NCI-H748 treated with DMSO at 0.1 percent for 48 hours (cell line): ENCODE measurements around the gene PTPRR.

Experiments
- DNase-seq: peaks from one replicate; lab custom pipeline; 2025; lab: John Stamatoyannopoulos, UW

PTPRR gene

DNA sequence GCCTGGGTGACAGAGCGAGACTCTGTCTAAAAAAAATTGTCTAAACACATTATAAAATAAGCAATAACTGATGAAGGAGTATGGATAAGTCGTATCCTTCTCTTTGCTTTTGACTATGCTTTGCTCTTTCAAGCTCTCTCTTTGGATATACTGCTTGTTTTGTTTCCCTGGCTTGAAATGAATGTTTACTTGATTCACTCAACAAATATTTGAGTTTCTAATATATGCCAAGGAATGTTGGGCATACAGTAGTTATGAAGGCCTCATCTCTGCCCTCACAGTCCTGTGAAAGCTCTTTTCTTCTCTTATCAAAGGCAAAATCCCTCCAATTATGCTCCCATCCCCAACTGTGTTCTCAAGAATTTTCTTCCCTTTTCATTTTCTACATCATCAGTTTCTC lies 123.5 kb downstream of the PTPRR start:
- DNase-seq, result no peak

- DNase-seq, result no peak
Measured at GRCh38 chr12:70795608-70796007, 124.9 kb downstream of the PTPRR start.

DNA sequence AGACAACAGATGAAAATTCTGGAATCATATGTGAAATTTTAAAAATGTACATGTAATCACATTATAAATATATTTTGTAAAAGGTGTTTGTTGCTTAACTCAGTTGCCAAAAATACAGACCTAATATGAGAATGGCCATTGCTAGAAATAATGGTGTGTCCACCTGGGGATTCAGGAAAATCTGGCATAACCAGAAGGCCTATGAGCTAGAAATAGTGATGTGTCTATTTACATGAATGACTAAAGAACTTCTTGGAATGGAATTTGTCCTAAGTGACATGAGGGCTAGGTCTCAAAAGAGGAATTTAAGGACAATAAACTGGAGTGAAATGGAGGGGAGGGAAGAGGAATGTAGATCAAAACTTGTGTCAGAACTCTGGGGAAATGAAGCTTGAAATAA lies 126.4 kb downstream of the PTPRR start:
- no peak for DNase-seq

- no peak for DNase-seq
Measured at GRCh38 chr12:70788774-70789173, 131.8 kb downstream of the PTPRR start.

DNA sequence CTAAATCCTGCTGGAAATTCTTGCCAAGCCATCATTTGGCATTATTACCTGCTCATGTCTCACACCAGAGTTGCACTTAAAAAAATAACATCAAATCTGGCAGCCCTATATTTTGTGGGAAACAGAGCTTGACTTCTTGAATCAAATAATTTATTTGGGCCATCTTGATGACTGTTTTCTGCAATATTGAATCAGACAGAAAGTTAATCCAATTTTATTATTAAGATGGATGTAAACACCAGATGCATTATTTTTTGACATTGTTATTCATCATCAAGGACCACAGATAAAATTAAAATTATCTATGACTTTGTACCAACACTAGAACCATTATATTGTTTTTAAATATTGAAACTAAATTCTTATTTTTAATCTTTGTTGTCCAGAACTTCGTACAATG lies 132.9 kb downstream of the PTPRR start:
- no peak for DNase-seq

DNA sequence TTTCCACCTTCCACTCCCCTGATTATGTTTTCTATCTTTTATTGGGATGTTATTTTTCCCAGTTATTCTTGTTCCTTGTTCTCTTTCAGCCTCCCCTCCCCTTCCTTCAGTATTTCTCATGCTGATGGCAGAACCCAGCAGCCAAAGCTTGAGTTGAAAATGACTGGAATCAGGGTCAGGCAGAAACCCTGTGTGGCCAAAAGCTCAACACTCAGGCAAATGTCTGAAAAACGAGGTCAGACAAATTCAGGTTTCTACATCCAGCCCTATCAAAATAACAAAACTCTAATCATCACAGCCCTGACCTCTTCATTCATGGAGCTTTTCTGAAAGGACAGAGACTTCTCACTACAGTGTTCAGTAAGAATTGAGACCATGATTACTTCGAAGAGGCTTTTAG lies 134.6 kb downstream of the PTPRR start:
- DNase-seq, result no peak

DNA sequence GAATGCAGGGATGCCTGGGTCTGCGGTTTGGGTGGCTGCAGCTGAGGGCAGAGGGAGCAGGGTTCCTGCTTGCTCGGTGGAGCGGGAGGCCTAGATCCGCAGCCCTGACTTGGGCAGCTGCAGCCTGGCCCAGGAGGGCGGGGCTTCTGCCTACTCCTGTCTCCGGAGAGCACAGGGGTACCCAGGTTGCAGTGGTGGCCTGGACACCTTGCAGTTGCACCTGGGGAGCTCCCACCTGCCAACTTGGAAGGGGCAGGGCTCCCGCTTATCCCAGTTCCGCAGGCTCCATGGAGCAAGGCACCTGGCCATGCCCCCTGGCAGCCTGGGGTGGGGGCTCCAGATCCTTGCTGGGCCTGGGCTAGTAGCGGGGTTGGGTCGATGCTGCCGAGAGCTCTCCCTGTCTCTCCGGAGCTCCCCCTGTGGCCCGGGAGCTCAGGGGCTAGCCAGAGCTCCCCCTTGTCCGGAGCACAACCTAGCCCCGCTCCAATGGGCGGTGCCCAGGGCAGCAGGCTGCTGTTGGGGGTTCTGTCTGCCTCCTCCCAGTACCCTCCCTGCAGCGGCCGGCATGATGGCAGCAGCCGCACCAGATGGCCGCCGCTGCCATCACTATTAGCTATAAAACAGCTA lies 136.4 kb downstream of the PTPRR start:
- no peak for DNase-seq

DNA sequence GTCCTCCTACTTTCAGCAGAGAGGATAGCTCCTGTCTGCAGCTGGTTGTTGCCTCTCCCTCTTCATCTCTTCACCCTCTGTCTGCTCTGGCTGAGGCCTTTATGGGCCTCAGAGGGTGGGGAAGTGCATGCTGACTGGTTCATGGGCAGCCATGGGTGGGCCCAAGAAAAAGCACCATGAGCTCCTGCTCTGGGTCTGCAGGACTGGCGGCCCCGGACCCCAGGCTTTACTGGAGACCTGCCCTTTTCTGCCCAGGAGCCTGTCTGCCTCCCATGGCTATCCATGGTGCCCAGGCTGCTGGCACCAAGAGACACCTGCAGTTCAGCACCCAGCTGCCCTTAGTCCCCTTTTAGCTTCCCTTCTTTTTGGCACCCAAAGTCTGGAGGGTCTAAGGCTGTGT lies 137.1 kb downstream of the PTPRR start:
- no peak for DNase-seq

GRCh38 chr12:70779250-70779649 lies 141.3 kb downstream of the PTPRR start:
- DNase-seq, result no peak

- DNase-seq, result no peak
Measured at GRCh38 chr12:70774055-70774454, 146.5 kb downstream of the PTPRR start.

DNA sequence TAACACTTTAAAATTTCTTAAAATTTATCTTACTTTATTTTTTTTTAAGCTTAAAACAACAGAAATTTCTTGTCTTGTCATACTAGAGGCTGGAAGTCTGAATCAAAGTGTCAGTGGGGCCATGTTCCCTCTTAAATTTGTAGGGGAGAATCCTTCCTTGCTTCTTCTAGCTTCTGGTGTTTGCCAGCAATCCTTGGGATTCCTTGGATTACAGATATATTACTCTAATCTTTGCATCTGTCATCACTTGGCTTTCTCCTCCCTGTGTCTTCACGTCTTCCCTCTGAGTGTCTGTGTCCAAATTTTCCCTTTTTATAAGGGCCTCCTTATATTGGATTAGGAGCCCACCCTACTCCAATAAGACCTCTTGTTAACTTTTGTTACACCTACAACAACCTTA lies 147.7 kb downstream of the PTPRR start:
- no peak for DNase-seq

DNA sequence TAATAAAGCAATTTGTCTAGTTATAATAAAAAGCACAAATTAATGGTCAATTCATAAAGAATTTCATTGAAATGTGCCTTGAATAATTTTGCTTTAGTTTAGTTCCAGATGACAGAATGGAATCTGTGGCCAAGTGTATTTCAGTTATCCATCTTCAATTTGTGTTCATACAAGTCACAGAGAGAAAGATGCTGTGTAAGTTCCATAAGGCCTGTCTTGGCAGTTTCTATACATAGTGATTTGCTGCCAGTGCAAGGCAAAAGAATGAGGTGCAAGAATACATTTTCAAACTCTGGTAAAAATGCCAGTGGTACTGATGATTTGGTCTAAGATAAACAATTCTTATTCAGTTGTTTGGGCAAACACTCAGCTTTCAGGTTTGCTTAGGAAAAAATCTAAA lies 149.0 kb downstream of the PTPRR start:
- no peak for DNase-seq

GRCh38 chr12:70763666-70764065 lies 156.9 kb downstream of the PTPRR start:
- no peak for DNase-seq

DNA sequence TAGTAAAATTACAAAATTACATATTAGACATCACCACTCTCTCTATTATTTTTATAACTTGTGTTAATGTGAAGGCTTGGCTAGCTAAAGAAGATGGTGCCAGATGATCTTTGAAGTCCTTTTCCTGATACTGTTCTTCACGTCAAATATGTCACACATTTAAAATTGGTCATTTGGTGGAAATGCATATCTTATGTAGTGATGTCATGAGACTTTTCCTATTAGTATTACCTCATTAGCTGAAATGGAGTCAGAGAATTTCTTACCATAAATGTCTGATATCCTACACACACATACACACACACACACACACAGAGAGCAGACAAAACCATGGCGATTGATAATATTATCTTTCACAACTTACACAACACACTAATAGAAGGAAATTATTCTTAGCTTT lies 158.5 kb downstream of the PTPRR start:
- no peak for DNase-seq

GRCh38 chr12:70759161-70759918 lies 161.2 kb downstream of the PTPRR start:
- DNase-seq, result no peak

GRCh38 chr12:70758494-70758845 lies 162.1 kb downstream of the PTPRR start:
- no peak for DNase-seq

- no peak for DNase-seq
Measured at GRCh38 chr12:70757830-70758493, 162.6 kb downstream of the PTPRR start.

DNA sequence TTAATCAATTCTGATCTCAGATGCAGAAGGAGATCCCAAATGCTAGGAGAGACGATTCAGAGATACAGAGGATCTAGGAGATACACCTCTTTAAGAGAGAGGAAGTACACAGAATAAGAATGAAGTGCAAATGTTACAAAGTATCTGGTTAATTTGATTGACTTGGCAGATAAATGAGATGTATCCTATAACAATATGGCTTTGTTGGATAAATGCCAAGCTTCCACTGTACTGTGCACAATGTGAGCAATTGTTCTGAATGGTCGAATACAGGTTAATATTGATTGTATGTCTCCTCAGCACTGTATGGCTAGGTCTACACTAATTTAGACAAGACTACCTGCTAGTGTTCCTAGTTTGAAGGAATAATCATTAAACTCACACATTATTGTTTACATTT lies 163.7 kb downstream of the PTPRR start:
- peak; percentile 89 for DNase-seq

DNA sequence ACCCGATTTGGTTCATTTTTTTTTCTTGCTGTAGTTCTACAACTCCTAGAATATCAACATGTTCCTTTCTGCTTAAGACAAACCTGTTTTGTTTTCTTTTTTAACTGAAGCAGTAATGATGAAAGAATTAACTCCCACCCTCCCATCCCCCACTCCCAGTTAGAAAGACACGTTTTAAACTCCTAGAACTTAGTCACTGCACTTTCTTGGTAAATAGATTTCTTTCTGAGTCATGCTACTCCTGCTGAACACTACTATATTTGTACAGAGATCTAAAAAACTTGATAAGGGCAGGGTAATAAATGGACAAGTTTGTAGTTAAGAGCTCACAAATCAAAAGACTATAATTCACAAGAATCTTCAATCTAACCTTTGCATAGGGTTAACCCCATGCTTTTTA lies 164.4 kb downstream of the PTPRR start:
- DNase-seq, result no peak

GRCh38 chr12:70754330-70754741 lies 166.2 kb downstream of the PTPRR start:
- no peak for DNase-seq

GRCh38 chr12:70752327-70752726 lies 168.2 kb downstream of the PTPRR start:
- DNase-seq, result no peak

GRCh38 chr12:70749931-70750330 lies 170.6 kb downstream of the PTPRR start:
- DNase-seq, result no peak

GRCh38 chr12:70748809-70749208 lies 171.7 kb downstream of the PTPRR start:
- DNase-seq, result no peak
